ENCODE results near the gene CLN5.
"Not testable (repeated sequence)": the region's sequence is repeated elsewhere in the genome, so short reads cannot be mapped to it uniquely, and the experiment has no call there.

Gene CLN5

DNA sequence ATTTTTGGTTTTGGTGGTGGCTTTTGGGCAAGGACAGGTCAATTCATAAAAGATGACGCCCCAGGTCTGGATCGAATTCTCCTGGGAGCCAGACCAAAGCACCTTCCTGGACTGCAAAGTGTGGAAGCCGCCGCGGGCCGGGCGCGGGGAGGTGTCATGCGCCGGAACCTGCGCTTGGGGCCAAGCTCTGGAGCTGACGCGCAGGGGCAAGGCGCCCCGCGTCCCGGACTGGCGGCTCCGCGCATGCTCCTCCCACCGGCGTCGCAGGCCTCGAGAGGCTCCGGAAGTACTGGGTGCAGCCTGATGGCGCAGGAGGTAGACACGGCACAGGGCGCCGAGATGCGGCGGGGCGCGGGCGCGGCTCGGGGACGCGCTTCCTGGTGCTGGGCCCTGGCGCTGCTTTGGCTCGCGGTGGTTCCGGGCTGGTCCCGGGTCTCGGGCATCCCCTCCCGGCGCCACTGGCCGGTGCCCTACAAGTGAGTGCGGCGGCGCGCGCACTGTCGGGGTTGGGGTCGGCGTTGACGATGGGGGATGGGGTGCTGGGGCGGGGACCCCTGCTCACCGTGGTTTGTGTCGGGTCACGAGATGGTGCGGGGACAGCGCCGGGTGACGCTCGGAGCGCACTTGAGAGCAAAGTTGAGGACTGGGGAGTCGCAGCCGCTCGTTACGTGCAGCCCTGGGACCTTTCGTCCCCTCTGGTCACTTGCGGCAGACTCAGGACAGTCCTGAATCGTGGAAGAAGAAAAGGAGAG lies at the start of gene CLN5:
Gene CLN5, plus strand, starts transcription at position 286 of the 752 bp plus-strand sequence. Its CDS starts 18 bp downstream, at position 304.
- peak within 1 kb of the TSS; percentile 97 for H3K4me3 ChIP-seq (ENCODE audit: low read length)
- peak within 1 kb of the TSS; percentile 92 for H3K9ac ChIP-seq (ENCODE audit: low read depth, low read length)
- H3K36me3 ChIP-seq (ENCODE audit: insufficient read depth, low read depth, low read length), result peaks cover 12% of the 10 kb centered on the region
- peaks cover 4% of the 10 kb centered on the region; the same call in 1 of the 2 replicates for H3K27me3 ChIP-seq (ENCODE audit: insufficient read depth, low read length)
- H3K9me3 ChIP-seq (ENCODE audit: insufficient read depth, low read depth, low read length), result no peaks in the 10 kb centered on the region
- peaks cover 6% of the 10 kb centered on the region; the same call in 1 of the 2 replicates for H3K4me1 ChIP-seq (ENCODE audit: insufficient read depth, low read length)
- no peak within 1 kb of the TSS for H3K27ac ChIP-seq (ENCODE audit: low read length)

DNA sequence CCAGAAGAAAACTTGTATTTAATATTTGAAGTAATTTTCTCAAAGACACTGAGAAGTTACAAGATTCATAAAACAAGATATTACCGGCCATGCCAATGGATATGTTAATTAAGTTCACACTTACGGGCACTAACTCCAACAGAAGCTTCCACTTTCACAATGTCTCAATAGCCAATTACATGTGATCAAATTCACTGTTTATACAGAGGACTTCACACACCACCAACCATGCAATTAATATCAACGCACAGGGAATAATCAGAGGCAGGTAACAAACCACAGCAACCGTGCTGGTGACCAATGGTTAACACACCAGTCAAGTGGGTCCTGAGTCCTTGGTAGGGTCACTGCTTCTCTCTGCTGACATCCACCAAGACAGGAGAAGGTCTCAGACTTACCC lies 49.5 kb upstream of the CLN5 start:
- Histone ChIP-seq H3K9me3 (ENCODE audit: insufficient read depth, low read depth, low read length) (no peaks in the 10 kb centered on the region), H3K27ac (ENCODE audit: low read length) (no peak overlapping the region), H3K9ac (ENCODE audit: low read depth, low read length) (no peak overlapping the region), H3K4me3 (ENCODE audit: low read length) (no peak overlapping the region), H3K27me3 (ENCODE audit: insufficient read depth, low read length) (no peaks in the 10 kb centered on the region), H3K36me3 (ENCODE audit: insufficient read depth, low read depth, low read length) (no peaks in the 10 kb centered on the region), H3K4me1 (ENCODE audit: insufficient read depth, low read length) (no peaks in the 10 kb centered on the region)

DNA sequence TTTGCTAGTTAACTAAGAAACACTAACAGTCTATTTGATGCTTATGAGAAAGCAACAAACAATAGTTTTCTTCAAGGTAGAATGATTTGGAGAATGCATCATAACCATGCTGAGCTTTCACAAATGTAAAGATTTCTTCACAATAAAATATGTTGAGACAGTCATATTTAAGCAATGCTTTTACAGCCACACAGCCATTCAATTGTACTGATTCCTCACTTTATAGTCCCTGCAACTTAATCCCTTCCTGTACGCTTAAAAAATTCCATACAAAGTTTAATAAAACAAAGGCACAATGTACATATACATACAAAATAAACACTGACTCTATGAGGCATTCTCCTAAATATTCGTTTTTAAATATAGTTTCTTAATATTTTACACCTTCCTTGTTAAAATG lies 48.2 kb upstream of the CLN5 start:
- H3K4me3 ChIP-seq (ENCODE audit: low read length), result no peak overlapping the region
- no peak overlapping the region for H3K27ac ChIP-seq (ENCODE audit: low read length)
- no peak overlapping the region for H3K9ac ChIP-seq (ENCODE audit: low read depth, low read length)
- H3K27me3 ChIP-seq (ENCODE audit: insufficient read depth, low read length), result no peaks in the 10 kb centered on the region
- H3K36me3 ChIP-seq (ENCODE audit: insufficient read depth, low read depth, low read length), result no peaks in the 10 kb centered on the region
- no peaks in the 10 kb centered on the region for H3K4me1 ChIP-seq (ENCODE audit: insufficient read depth, low read length)
- H3K9me3 ChIP-seq (ENCODE audit: insufficient read depth, low read depth, low read length), result no peaks in the 10 kb centered on the region

DNA sequence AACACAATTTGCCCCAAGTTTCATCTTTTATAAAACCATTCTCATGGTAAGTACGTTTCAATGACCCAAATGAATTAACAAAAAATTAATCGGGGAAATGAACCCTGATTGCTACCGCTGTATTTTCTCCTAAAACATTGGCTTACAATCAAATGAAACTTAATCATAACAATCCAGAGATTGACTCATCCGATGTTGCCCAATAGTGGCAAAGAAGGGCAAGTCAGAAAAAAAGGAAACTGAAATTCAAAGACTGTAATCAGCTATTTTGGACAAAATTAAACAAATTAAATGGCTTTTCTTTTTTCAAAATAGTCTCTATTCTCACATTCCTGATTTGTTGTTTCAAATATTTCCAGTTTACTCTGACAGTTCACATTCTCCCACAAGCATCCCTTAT lies 47.4 kb upstream of the CLN5 start:
- no peak overlapping the region for H3K27ac ChIP-seq (ENCODE audit: low read length)
- H3K4me3 ChIP-seq (ENCODE audit: low read length), result no peak overlapping the region
- H3K4me1 ChIP-seq (ENCODE audit: insufficient read depth, low read length), result no peaks in the 10 kb centered on the region
- no peaks in the 10 kb centered on the region for H3K9me3 ChIP-seq (ENCODE audit: insufficient read depth, low read depth, low read length)
- H3K27me3 ChIP-seq (ENCODE audit: insufficient read depth, low read length), result no peaks in the 10 kb centered on the region
- H3K9ac ChIP-seq (ENCODE audit: low read depth, low read length), result no peak overlapping the region
- no peaks in the 10 kb centered on the region for H3K36me3 ChIP-seq (ENCODE audit: insufficient read depth, low read depth, low read length)

DNA sequence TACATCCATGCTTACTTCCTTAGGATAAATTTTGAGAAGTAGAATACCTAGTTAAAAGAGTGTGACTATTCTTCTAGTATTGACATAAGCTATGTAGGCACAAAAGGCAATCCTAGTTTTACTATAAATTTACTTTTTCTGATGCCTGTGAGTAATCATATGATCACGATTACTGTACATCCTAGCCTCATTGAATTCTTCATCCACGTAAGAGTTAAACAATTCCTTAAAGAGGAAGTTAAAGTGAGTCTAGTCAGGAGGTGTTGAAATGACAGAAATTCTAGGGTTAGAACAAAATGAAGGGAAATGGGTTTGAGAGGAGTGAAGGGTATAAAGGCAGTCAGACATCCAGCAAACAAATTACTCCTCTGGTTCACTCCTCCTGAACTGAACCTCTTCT lies 43.7 kb upstream of the CLN5 start, which contains the start of gene ACOD1:
Gene ACOD1, plus strand, starts transcription at position 363 of the 400 bp plus-strand sequence. CDS start 48 bp downstream, outside the sequence.
- no peak within 1 kb of the TSS for H3K9ac ChIP-seq (ENCODE audit: low read depth, low read length)
- no peak within 1 kb of the TSS for H3K4me3 ChIP-seq (ENCODE audit: low read length)
- H3K27ac ChIP-seq (ENCODE audit: low read length), result no peak within 1 kb of the TSS
- no peaks in the 10 kb centered on the region for H3K4me1 ChIP-seq (ENCODE audit: insufficient read depth, low read length)
- no peaks in the 10 kb centered on the region; the same call in 1 of the 2 replicates for H3K27me3 ChIP-seq (ENCODE audit: insufficient read depth, low read length)
- no peaks in the 10 kb centered on the region for H3K9me3 ChIP-seq (ENCODE audit: insufficient read depth, low read depth, low read length)
- no peaks in the 10 kb centered on the region for H3K36me3 ChIP-seq (ENCODE audit: insufficient read depth, low read depth, low read length)

DNA sequence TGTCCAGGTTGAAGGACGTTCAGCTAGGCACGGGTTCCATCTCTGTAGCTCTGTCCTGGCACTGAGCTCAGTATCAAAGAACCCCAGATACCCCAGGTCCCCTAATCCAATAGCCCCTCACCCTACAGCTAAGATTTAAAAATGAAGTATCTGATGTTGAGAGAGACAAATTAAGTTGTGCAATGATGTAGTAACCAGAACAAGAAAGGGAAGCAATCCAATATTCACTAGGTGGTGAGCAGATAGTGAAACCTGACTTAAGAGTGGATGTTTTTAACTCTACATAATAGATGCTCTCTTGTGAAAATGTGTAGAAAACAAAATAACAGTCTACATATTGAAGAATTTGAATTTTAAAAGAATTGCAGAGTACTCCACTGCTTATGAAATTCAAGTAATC lies 41.8 kb upstream of the CLN5 start:
- Histone ChIP-seq H3K36me3 (ENCODE audit: insufficient read depth, low read depth, low read length) (no peaks in the 10 kb centered on the region), H3K9ac (ENCODE audit: low read depth, low read length) (no peak overlapping the region), H3K27me3 (ENCODE audit: insufficient read depth, low read length) (no peaks in the 10 kb centered on the region; the same call in 1 of the 2 replicates), H3K9me3 (ENCODE audit: insufficient read depth, low read depth, low read length) (no peaks in the 10 kb centered on the region), H3K27ac (ENCODE audit: low read length) (no peak overlapping the region), H3K4me1 (ENCODE audit: insufficient read depth, low read length) (no peaks in the 10 kb centered on the region), H3K4me3 (ENCODE audit: low read length) (no peak overlapping the region)

DNA sequence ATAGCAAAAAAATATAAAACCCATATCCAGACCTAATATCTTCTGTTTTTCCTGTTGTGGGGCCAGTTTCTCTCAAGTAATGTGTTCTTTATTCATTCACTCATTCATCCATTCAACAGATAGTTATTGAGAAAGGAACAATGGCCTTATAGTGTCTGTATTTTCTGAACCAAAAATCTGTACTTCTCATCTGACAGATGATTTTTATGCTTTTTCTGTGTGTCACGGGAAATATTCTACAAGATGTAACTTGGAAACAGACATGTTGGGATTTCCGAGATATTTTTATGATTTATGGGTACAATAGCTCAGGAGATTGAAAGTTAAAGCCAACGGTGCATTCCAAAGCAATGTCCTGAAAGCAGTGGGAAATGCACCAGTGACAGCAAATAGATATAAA lies 37.9 kb upstream of the CLN5 start:
- Histone ChIP-seq H3K4me3 (ENCODE audit: low read length) (no peak overlapping the region), H3K4me1 (ENCODE audit: insufficient read depth, low read length) (no peaks in the 10 kb centered on the region), H3K36me3 (ENCODE audit: insufficient read depth, low read depth, low read length) (no peaks in the 10 kb centered on the region), H3K9ac (ENCODE audit: low read depth, low read length) (no peak overlapping the region), H3K27ac (ENCODE audit: low read length) (no peak overlapping the region), H3K9me3 (ENCODE audit: insufficient read depth, low read depth, low read length) (peaks cover 17% of the 10 kb centered on the region), H3K27me3 (ENCODE audit: insufficient read depth, low read length) (no peaks in the 10 kb centered on the region; the same call in 1 of the 2 replicates)

DNA sequence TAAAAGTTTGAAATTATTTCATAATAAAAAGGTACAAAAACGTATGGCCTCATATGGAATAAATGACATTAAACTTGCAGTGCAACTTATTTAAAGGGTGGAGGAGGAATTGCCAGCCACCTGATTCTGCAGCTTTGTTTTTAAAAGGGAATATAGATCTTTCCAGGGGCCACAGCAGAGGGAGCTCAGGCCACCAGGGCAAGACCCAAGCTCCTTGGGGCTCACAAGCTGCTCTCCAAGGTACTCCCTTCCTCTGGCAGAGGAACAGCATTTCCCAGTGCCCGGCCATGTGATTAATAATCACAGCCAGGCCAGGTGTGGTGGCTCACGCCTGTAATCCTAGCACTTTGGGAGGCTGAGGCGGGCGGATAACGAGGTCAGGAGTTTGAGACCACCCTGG lies 37.3 kb upstream of the CLN5 start:
- peaks cover 22% of the 10 kb centered on the region for H3K9me3 ChIP-seq (ENCODE audit: insufficient read depth, low read depth, low read length)
- no peaks in the 10 kb centered on the region for H3K36me3 ChIP-seq (ENCODE audit: insufficient read depth, low read depth, low read length)
- H3K27ac ChIP-seq (ENCODE audit: low read length), result no peak overlapping the region
- H3K4me3 ChIP-seq (ENCODE audit: low read length), result no peak overlapping the region
- no peak overlapping the region for H3K9ac ChIP-seq (ENCODE audit: low read depth, low read length)
- H3K4me1 ChIP-seq (ENCODE audit: insufficient read depth, low read length), result no peaks in the 10 kb centered on the region
- H3K27me3 ChIP-seq (ENCODE audit: insufficient read depth, low read length), result no peaks in the 10 kb centered on the region; the same call in 1 of the 2 replicates

DNA sequence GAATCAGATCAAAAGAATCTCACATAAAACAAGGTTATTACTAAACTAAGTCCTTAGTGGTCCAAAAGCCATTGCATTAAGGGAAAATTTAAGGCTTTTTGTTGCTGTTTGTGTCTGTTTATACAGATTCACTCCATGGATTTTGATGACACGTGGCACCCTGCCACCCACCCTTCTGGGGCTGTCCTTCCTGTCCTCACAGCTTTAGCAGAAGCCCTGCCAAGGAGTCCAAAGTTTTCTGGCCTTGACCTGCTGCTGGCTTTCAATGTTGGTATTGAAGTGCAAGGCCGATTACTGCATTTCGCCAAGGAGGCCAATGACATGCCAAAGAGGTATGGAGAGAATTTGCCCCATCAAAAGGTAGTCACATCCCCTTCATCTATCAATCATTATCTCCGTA lies 36.7 kb upstream of the CLN5 start:
- Histone ChIP-seq H3K36me3 (ENCODE audit: insufficient read depth, low read depth, low read length) (no peaks in the 10 kb centered on the region), H3K27ac (ENCODE audit: low read length) (no peak overlapping the region), H3K27me3 (ENCODE audit: insufficient read depth, low read length) (no peaks in the 10 kb centered on the region; the same call in 1 of the 2 replicates), H3K4me1 (ENCODE audit: insufficient read depth, low read length) (no peaks in the 10 kb centered on the region), H3K4me3 (ENCODE audit: low read length) (no peak overlapping the region), H3K9ac (ENCODE audit: low read depth, low read length) (no peak overlapping the region), H3K9me3 (ENCODE audit: insufficient read depth, low read depth, low read length) (peaks cover 28% of the 10 kb centered on the region)

DNA sequence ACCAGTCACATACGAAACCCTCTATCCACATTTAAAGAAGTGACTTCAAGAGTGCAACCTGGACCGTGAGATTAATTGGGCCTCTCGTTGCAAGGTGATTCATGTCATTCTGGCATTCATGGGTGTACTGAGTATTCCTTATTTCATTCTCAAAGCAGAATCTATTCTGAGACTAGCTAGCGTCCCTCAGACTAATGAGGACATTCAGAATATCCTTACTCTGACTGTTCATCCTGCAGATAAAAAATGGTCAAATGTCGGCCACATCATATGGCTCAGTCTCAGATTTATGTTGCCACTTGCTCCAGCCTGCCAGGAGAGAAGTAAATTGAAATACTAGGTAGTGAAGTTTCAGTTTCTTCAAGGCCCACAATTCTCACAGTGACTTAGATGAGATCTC lies 36.2 kb upstream of the CLN5 start:
- Histone ChIP-seq H3K9ac (ENCODE audit: low read depth, low read length) (no peak overlapping the region), H3K4me3 (ENCODE audit: low read length) (no peak overlapping the region), H3K9me3 (ENCODE audit: insufficient read depth, low read depth, low read length) (peaks cover 33% of the 10 kb centered on the region), H3K27ac (ENCODE audit: low read length) (no peak overlapping the region), H3K27me3 (ENCODE audit: insufficient read depth, low read length) (no peaks in the 10 kb centered on the region; the same call in 1 of the 2 replicates), H3K36me3 (ENCODE audit: insufficient read depth, low read depth, low read length) (no peaks in the 10 kb centered on the region), H3K4me1 (ENCODE audit: insufficient read depth, low read length) (no peaks in the 10 kb centered on the region)

DNA sequence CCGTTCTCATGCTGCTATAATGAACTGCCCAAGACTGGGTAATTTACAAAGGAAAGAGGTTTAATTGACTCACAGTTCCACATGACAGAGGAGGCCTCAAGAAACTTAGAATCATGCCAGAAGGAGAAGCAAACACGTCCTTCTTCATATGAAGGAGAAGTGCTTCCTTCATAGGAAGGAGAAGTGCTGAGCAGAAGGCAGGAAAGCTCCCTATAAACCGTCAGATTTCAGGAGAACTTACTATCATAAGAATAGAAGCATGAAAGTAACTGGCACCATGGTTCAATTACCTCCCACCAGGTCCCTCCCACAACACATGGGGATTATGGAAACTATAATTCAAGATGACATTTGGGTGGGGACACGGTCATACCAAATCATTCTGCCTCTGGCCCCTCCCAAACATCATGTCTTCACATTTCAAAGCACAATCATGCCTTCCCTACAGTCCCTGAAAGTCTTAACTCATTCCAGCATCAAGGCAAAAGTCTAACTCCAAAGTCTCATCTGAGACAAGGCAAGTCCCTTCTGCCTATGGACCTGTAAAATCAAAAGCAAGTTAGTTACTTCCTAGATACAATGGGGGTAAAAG lies 32.9 kb upstream of the CLN5 start:
- no peaks in the 10 kb centered on the region for H3K4me1 ChIP-seq (ENCODE audit: insufficient read depth, low read length)
- peaks cover 46% of the 10 kb centered on the region for H3K9me3 ChIP-seq (ENCODE audit: insufficient read depth, low read depth, low read length)
- H3K4me3 ChIP-seq (ENCODE audit: low read length), result no peak overlapping the region
- H3K36me3 ChIP-seq (ENCODE audit: insufficient read depth, low read depth, low read length), result no peaks in the 10 kb centered on the region
- no peaks in the 10 kb centered on the region for H3K27me3 ChIP-seq (ENCODE audit: insufficient read depth, low read length)
- no peak overlapping the region for H3K27ac ChIP-seq (ENCODE audit: low read length)
- no peak overlapping the region for H3K9ac ChIP-seq (ENCODE audit: low read depth, low read length)

DNA sequence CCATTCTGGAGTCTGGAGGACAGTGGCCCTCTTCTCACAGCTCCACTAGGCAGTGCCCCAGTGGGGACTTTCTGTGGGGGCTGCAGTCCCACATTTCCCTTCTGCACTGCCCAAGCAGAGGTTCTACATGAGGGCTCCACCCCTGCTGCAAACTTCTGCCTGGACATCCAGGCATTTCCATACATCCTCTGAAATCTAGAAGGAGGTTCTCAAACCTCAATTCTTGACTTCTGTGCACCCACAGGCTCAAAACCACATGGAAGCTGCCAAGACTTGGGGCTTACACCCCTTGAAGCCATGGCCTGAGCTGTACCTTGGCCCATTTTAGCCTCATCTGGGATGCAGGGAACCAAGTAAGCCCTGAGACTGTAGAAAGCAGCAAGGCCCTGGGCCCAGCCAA lies 32.1 kb upstream of the CLN5 start:
- H3K4me1 ChIP-seq (ENCODE audit: insufficient read depth, low read length); H3K27ac ChIP-seq (ENCODE audit: low read length); H3K27me3 ChIP-seq (ENCODE audit: insufficient read depth, low read length); H3K9ac ChIP-seq (ENCODE audit: low read depth, low read length); H3K4me3 ChIP-seq (ENCODE audit: low read length); H3K36me3 ChIP-seq (ENCODE audit: insufficient read depth, low read depth, low read length): not testable (repeated sequence)
- H3K9me3 ChIP-seq (ENCODE audit: insufficient read depth, low read depth, low read length), result peaks cover 46% of the 10 kb centered on the region
